T-helper 2 cell treated with Interferon-gamma antibody and Interleukin-4, amounts not matched to agents 5 μg/mL and 100 μg/mL, for 36 hours (primary cell): ENCODE measurements around the gene SAFB2.
A peak's percentile ranks its signal among the peaks of the same experiment; 100 is the strongest.

Source experiments
- DNase-seq: peaks from one replicate; pipeline ENCODE4 v3.0.0; 2021; ENCODE audit warnings: low spot score
- H3K27ac Mint-ChIP-seq: one replicate; pipeline ENCODE4 v1.8.0; 2021; ENCODE audit warnings: mild to moderate bottlenecking, mixed read lengths
- H3K27me3 Mint-ChIP-seq: one replicate; pipeline ENCODE4 v1.8.0; 2021; ENCODE audit warnings: low read depth, mixed read lengths
- H3K36me3 Mint-ChIP-seq: one replicate; pipeline ENCODE4 v1.8.0; 2021; ENCODE audit warnings: low read depth, mixed read lengths
- H3K4me1 Mint-ChIP-seq: one replicate; pipeline ENCODE4 v1.8.0; 2021; ENCODE audit warnings: low read depth, mixed read lengths
- H3K4me3 Mint-ChIP-seq: one replicate; pipeline ENCODE4 v1.8.0; 2022; ENCODE audit warnings: mild to moderate bottlenecking, moderate library complexity, mixed read lengths
- H3K9me3 Mint-ChIP-seq: one replicate; pipeline ENCODE4 v1.8.0; 2021; ENCODE audit warnings: mixed read lengths

The SAFB2 gene

GRCh38 chr19:5648464-5648863 is 25.9 kb upstream of the SAFB2 start:
- Mint-ChIP-seq H3K4me3 (no peak overlapping the region), H3K36me3 (peaks cover 79% of the 10 kb centered on the region), H3K27ac (no peak overlapping the region), H3K4me1 (no peaks in the 10 kb centered on the region), H3K9me3 (no peaks in the 10 kb centered on the region), H3K27me3 (no peaks in the 10 kb centered on the region)
- no peak for DNase-seq

- Mint-ChIP-seq H3K9me3 (no peaks in the 10 kb centered on the region), H3K36me3 (peaks cover 76% of the 10 kb centered on the region), H3K4me1 (no peaks in the 10 kb centered on the region), H3K4me3 (no peak overlapping the region), H3K27me3 (no peaks in the 10 kb centered on the region), H3K27ac (peak overlapping the region; percentile 2)
- no peak for DNase-seq
Measured at GRCh38 chr19:5646703-5647102, 24.1 kb upstream of the SAFB2 start.

GRCh38 chr19:5645409-5645808 is 22.8 kb upstream of the SAFB2 start:
- no peak overlapping the region for H3K27ac Mint-ChIP-seq
- H3K27me3 Mint-ChIP-seq: no peaks in the 10 kb centered on the region
- H3K9me3 Mint-ChIP-seq: no peaks in the 10 kb centered on the region
- peaks cover 3% of the 10 kb centered on the region for H3K4me1 Mint-ChIP-seq
- no peak overlapping the region for H3K4me3 Mint-ChIP-seq
- peaks cover 72% of the 10 kb centered on the region for H3K36me3 Mint-ChIP-seq
- DNase-seq: no peak

- Mint-ChIP-seq H3K4me3 (no peak overlapping the region), H3K27ac (no peak overlapping the region), H3K36me3 (peaks cover 70% of the 10 kb centered on the region), H3K27me3 (no peaks in the 10 kb centered on the region), H3K4me1 (peaks cover 3% of the 10 kb centered on the region), H3K9me3 (no peaks in the 10 kb centered on the region)
- no peak for DNase-seq
Measured at GRCh38 chr19:5644037-5644436, 21.5 kb upstream of the SAFB2 start.

GRCh38 chr19:5643060-5643459 is 20.5 kb upstream of the SAFB2 start:
- no peak overlapping the region for H3K27ac Mint-ChIP-seq
- H3K27me3 Mint-ChIP-seq: no peaks in the 10 kb centered on the region
- no peak for DNase-seq
- no peak overlapping the region for H3K4me3 Mint-ChIP-seq
- peaks cover 65% of the 10 kb centered on the region for H3K36me3 Mint-ChIP-seq
- no peaks in the 10 kb centered on the region for H3K9me3 Mint-ChIP-seq
- H3K4me1 Mint-ChIP-seq: peaks cover 3% of the 10 kb centered on the region

GRCh38 chr19:5642204-5642603 is 19.6 kb upstream of the SAFB2 start:
- Mint-ChIP-seq H3K4me1 (peaks cover 3% of the 10 kb centered on the region), H3K4me3 (no peak overlapping the region), H3K9me3 (no peaks in the 10 kb centered on the region), H3K27ac (no peak overlapping the region), H3K27me3 (no peaks in the 10 kb centered on the region), H3K36me3 (peaks cover 59% of the 10 kb centered on the region)
- DNase-seq: no peak

- Mint-ChIP-seq H3K4me3 (no peak overlapping the region), H3K4me1 (peaks cover 3% of the 10 kb centered on the region), H3K36me3 (peaks cover 49% of the 10 kb centered on the region), H3K27me3 (no peaks in the 10 kb centered on the region), H3K27ac (no peak overlapping the region), H3K9me3 (no peaks in the 10 kb centered on the region)
- no peak for DNase-seq
Measured at GRCh38 chr19:5641171-5641570, 18.6 kb upstream of the SAFB2 start.

GRCh38 chr19:5637971-5638370 is 15.4 kb upstream of the SAFB2 start:
- no peak for DNase-seq
- Mint-ChIP-seq H3K4me3 (no peak overlapping the region), H3K4me1 (peaks cover 5% of the 10 kb centered on the region), H3K9me3 (no peaks in the 10 kb centered on the region), H3K27me3 (no peaks in the 10 kb centered on the region), H3K27ac (no peak overlapping the region), H3K36me3 (peaks cover 31% of the 10 kb centered on the region)

GRCh38 chr19:5635427-5635826 is 12.9 kb upstream of the SAFB2 start:
- Mint-ChIP-seq H3K36me3 (peaks cover 27% of the 10 kb centered on the region), H3K4me1 (peaks cover 17% of the 10 kb centered on the region), H3K4me3 (no peak overlapping the region), H3K27ac (no peak overlapping the region), H3K27me3 (no peaks in the 10 kb centered on the region), H3K9me3 (no peaks in the 10 kb centered on the region)
- DNase-seq: no peak

- Mint-ChIP-seq H3K36me3 (peaks cover 33% of the 10 kb centered on the region), H3K9me3 (no peaks in the 10 kb centered on the region), H3K4me3 (no peak overlapping the region), H3K27me3 (no peaks in the 10 kb centered on the region), H3K4me1 (peaks cover 32% of the 10 kb centered on the region), H3K27ac (no peak overlapping the region)
- DNase-seq: no peak
Measured at GRCh38 chr19:5632657-5633056, 10.1 kb upstream of the SAFB2 start.

GRCh38 chr19:5632241-5632612 is 9.7 kb upstream of the SAFB2 start:
- H3K27me3 Mint-ChIP-seq: no peaks in the 10 kb centered on the region
- H3K36me3 Mint-ChIP-seq: peaks cover 37% of the 10 kb centered on the region
- no peak overlapping the region for H3K4me3 Mint-ChIP-seq
- no peaks in the 10 kb centered on the region for H3K9me3 Mint-ChIP-seq
- H3K4me1 Mint-ChIP-seq: peaks cover 36% of the 10 kb centered on the region
- no peak overlapping the region for H3K27ac Mint-ChIP-seq
- DNase-seq: no peak

- no peaks in the 10 kb centered on the region for H3K27me3 Mint-ChIP-seq
- H3K9me3 Mint-ChIP-seq: no peaks in the 10 kb centered on the region
- no peak for DNase-seq
- no peak overlapping the region for H3K27ac Mint-ChIP-seq
- no peak overlapping the region for H3K4me3 Mint-ChIP-seq
- H3K4me1 Mint-ChIP-seq: peaks cover 36% of the 10 kb centered on the region
- peaks cover 38% of the 10 kb centered on the region for H3K36me3 Mint-ChIP-seq
Measured at GRCh38 chr19:5631567-5632240, 9.1 kb upstream of the SAFB2 start.

GRCh38 chr19:5628919-5629481 is 6.4 kb upstream of the SAFB2 start:
- H3K4me3 Mint-ChIP-seq: peak overlapping the region; percentile 24
- H3K36me3 Mint-ChIP-seq: peaks cover 59% of the 10 kb centered on the region
- H3K4me1 Mint-ChIP-seq: peaks cover 55% of the 10 kb centered on the region
- no peaks in the 10 kb centered on the region for H3K9me3 Mint-ChIP-seq
- H3K27ac Mint-ChIP-seq: no peak overlapping the region
- no peaks in the 10 kb centered on the region for H3K27me3 Mint-ChIP-seq
- no peak for DNase-seq

GRCh38 chr19:5628461-5628860 is 5.9 kb upstream of the SAFB2 start:
- no peaks in the 10 kb centered on the region for H3K27me3 Mint-ChIP-seq
- no peak for DNase-seq
- H3K9me3 Mint-ChIP-seq: no peaks in the 10 kb centered on the region
- peaks cover 62% of the 10 kb centered on the region for H3K36me3 Mint-ChIP-seq
- H3K4me1 Mint-ChIP-seq: peaks cover 55% of the 10 kb centered on the region
- H3K4me3 Mint-ChIP-seq: no peak overlapping the region
- no peak overlapping the region for H3K27ac Mint-ChIP-seq

GRCh38 chr19:5627395-5627904 is 4.9 kb upstream of the SAFB2 start:
- Mint-ChIP-seq H3K9me3 (no peaks in the 10 kb centered on the region), H3K36me3 (peaks cover 62% of the 10 kb centered on the region), H3K27me3 (peaks cover 3% of the 10 kb centered on the region), H3K27ac (peak overlapping the region; percentile 62), H3K4me1 (peaks cover 52% of the 10 kb centered on the region), H3K4me3 (peak overlapping the region; percentile 36)
- DNase-seq: peak; percentile 27
